DMS79 (cell line): ENCODE measurements around the gene GTPBP6.
"Not testable (repeated sequence)": the region's sequence is repeated elsewhere in the genome, so short reads cannot be mapped to it uniquely, and the experiment has no call there.

Source experiments
- DNase-seq: peaks from one replicate; lab custom pipeline; 2025; lab: John Stamatoyannopoulos, UW

Gene GTPBP6

GRCh38 chrX:291411-291901 lies 27.1 kb downstream of the GTPBP6 start:
- DNase-seq = no peak

- DNase-seq = no peak
Measured at GRCh38 chrX:290476-291166, 28.0 kb downstream of the GTPBP6 start.

- DNase-seq = no peak
Measured at GRCh38 chrX:288561-288991, 30.0 kb downstream of the GTPBP6 start.

- DNase-seq = no peak
Measured at GRCh38 chrX:287670-288069, 30.9 kb downstream of the GTPBP6 start.

GRCh38 chrX:285076-285677 lies 33.4 kb downstream of the GTPBP6 start:
- DNase-seq = no peak

- DNase-seq = no peak
Measured at GRCh38 chrX:283115-283845, 35.3 kb downstream of the GTPBP6 start.

- DNase-seq = not testable (repeated sequence)
Measured at GRCh38 chrX:282000-282681, 36.5 kb downstream of the GTPBP6 start.

GRCh38 chrX:281166-281999 lies 37.2 kb downstream of the GTPBP6 start, which contains the start of gene PLCXD1:
Gene PLCXD1, plus strand, starts transcription at chrX:281381. Its CDS starts 2,807 bp downstream, at chrX:284188.
- DNase-seq = no peak

GRCh38 chrX:280722-281121 lies 37.9 kb downstream of the GTPBP6 start:
- DNase-seq = not testable (repeated sequence)

- not testable (repeated sequence) for DNase-seq
Measured at GRCh38 chrX:279757-280604, 38.6 kb downstream of the GTPBP6 start.

GRCh38 chrX:276581-277201 lies 41.9 kb downstream of the GTPBP6 start:
- no peak for DNase-seq

GRCh38 chrX:275967-276580 lies 42.5 kb downstream of the GTPBP6 start:
- DNase-seq = no peak

GRCh38 chrX:275476-275966 lies 43.1 kb downstream of the GTPBP6 start:
- DNase-seq = no peak

- DNase-seq = no peak
Measured at GRCh38 chrX:274904-275475, 43.6 kb downstream of the GTPBP6 start.

GRCh38 chrX:270848-271367 lies 47.7 kb downstream of the GTPBP6 start:
- DNase-seq = no peak

GRCh38 chrX:267771-268261 lies 50.8 kb downstream of the GTPBP6 start:
- no peak for DNase-seq

GRCh38 chrX:265502-265901 lies 53.1 kb downstream of the GTPBP6 start:
- DNase-seq = no peak

GRCh38 chrX:264634-265455 lies 53.8 kb downstream of the GTPBP6 start:
- no peak for DNase-seq
